GM21526 (cell line): ENCODE results near the gene EGR1.

Experiments used
- ATAC-seq: cut with Tn5 transposase; IDR thresholded peaks from one replicate; pipeline ENCODE4 v1.9.1; 2021; ENCODE audit warnings: moderate library complexity; ENCODE audit not compliant: unreplicated experiment, low FRiP score

EGR1 gene

DNA sequence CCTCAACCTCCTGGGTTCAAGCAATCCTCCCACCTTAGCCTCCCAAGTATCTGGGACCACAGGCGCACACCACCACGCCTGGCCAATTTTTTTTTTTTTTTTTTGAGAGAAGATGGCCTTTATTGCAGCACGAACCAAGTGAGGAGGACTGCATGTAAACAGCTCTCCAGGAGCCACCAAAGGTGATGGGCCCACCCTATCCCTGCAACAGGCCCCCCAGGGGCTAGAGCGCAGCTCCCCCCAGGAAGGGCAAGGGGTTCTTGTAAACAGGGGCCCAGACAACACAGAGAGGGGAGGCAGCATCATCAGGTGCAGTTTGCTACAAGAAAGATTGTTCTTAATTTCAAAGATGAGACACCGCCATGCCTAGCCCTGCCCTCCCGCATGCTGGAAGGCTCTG, 12.6 kb upstream of the EGR1 start:
- no peak for ATAC-seq

DNA sequence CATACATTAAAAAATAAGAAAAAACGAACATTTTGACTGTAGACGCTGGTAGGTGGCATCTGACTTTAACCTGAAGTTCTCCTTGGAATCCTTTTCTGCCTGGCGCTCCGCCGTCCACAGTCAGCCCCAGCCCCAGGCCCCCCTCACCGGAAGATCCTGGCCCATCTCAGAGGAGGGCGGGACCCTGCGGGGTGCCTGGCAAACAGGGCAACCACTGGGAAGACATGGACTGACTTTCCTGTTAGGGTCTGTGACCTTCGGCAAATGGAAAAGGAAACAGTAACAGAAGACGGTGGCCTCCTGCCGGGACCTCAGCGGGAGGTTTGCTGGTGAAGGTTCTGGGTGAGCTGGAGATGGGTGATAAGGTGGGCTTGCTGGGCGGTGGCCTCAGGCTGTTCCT, 11.7 kb upstream of the EGR1 start:
- ATAC-seq = no peak

DNA sequence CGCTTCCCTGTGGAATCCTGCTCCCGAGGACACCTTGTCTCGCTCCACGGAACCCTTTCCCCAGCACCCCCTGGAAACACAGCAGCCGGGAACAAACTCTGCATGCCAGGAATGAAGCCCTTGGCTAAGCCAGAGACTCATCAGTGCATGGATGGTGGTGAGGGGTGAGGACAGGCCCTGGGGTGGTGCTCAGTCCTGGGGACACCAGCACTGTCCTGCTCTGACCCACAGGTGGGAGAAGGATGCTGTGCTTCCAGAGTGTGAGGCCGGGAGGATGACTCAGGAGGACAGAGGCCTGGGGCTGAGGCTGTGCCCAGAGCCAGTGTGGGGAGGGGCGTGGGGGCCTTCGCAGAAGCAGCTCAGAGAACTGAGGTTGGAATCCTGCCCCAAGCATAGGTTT, 11.2 kb upstream of the EGR1 start:
- ATAC-seq = no peak

GRCh38 chr5:138455232-138455930, 9.9 kb upstream of the EGR1 start:
- ATAC-seq = no peak

DNA sequence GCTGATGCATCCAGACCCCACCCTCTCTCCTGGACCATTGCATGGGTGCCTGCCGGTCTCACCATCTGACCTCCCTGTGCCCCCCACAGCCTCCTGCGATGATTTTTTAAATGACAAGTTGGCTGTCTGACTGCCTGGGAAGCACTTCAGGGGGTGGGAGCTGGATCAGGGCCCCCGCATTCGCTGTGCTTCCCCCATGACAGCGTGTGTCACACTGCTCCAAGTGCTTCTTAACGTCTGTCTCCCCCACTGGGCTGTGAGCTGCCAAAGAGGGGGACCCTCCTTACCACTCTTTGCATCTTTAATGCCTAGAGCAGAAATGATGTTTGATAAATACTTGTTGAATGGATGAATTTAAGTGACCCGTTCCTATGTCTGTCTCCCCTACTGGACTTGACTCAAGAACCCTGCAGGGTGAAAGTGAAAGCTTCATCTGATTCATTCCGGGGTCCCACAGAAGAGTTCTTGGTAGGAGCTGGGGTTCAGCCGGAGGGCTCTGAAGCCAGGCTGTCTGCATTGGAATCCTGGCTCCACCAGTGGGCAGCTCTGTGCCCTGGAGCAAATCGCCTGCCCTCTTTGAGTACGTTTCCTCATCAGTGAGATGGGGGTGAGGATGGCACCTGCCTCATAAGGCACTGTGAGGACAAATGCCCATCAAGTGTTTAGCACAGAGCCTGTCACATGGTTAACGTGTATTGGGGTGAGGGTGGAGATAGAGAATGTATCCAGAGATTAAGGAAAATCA, 7.6 kb upstream of the EGR1 start:
- ATAC-seq = no peak

DNA sequence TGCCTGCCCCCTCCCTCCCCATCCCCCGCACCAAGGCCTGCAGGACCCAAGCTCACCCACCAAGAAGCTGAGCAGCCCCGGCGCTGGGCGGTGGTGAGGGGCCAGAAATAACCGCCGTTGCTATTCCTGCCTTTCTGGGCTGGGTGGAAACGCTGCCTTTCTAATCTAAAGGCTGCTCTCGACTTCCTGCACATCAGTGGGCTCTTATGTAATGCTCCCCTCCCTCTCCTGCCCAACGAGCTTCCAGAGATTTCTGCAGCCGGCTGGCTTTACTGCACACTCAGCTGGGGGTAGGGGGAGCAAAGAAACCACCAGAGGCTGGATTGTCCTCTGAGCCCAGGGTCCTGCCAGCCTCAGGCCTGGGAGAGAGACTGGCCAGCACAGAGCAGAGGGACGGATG, 6.9 kb upstream of the EGR1 start:
- no peak for ATAC-seq

DNA sequence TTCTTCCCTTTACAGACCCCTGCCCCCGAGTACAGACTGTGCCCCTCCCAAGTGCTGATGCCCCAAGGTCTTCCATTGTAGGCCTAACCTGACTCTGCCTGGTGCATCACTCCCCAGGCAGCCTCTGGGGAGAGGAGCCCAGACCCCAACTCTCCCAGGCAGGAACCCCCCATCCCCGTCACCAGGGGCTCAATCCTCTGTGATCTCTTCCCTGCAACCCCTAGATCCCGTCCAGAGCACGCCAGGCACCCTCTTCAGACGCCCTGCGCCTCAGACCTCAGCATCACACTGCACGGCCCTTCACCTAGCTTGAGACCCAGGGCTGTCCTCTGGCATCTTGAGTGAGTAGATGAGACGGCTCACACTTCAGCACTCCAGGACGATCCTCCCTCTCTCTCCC, 6.4 kb upstream of the EGR1 start:
- ATAC-seq = no peak

- ATAC-seq = no peak
Observed at GRCh38 chr5:138459311-138459933, 5.9 kb upstream of the EGR1 start.

- ATAC-seq = no peak
Observed at GRCh38 chr5:138460032-138460693, 5.1 kb upstream of the EGR1 start.

GRCh38 chr5:138461343-138462125, 3.7 kb upstream of the EGR1 start:
- ATAC-seq = no peak

DNA sequence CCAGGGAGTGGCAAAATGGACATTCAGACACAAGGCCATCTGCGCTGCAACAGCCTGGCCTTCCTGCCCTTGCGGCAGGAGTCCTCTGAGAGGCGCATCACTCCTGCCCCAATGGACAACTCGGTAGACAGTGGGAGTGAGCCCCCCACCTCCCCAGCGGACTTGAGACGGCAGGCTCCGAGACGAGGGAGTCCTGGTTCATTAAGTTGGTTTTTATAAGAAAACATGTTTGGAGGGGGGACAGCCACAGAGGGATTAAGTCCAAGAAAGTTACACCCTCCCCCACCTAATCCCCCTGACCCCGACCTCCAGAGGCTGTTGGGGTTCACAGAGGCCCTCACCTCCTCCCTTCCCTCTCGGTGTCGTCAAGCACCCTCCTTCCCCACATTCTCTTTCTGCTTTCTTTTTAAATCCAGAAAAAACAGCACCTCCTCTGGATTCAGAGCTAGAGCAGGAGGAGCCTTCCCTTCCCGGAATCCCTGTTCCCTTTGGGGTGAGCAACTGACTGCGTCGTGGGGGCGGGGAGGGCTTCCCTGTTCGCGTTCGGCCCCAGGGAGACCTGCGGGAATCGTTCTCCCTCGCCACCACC, 1.8 kb upstream of the EGR1 start:
- no peak for ATAC-seq

- peak; percentile 55 for ATAC-seq
Observed at GRCh38 chr5:138464008-138464387, 1.3 kb upstream of the EGR1 start.

DNA sequence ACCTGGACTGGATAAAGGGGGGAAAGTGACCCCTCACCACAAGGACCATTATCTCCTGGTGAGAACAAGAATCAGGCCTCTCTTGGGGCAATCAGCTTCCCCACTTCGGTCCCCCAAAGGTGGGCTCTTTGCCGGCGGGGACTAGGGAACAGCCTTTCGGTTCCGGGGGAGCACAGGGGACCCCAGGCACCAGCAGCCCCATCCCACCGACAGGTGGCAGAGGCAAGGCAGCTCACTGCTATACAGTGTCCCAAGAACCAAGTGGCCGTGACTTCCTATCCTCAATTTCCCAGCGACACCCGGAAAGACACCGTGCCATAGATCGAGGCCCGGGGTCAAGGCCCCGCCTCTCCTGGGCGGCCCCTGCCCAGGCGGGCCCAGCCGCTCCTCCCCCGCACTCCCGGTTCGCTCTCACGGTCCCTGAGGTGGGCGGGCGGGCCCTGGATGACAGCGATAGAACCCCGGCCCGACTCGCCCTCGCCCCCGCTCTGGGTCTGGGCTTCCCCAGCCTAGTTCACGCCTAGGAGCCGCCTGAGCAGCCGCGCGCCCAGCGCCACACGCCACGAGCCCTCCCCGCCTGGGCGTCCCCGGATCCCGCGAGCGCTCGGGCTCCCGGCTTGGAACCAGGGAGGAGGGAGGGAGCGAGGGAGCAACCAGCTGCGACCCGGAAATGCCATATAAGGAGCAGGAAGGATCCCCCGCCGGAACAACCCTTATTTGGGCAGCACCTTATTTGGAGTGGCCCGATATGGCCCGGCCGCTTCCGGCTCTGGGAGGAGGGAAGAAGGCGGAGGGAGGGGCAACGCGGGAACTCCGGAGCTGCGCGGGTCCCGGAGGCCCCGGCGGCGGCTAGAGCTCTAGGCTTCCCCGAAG, 655 bp upstream of the EGR1 start:
- peak; percentile 74 for ATAC-seq

GRCh38 chr5:138466125-138466899, 1.0 kb downstream of the EGR1 start:
- no peak for ATAC-seq

DNA sequence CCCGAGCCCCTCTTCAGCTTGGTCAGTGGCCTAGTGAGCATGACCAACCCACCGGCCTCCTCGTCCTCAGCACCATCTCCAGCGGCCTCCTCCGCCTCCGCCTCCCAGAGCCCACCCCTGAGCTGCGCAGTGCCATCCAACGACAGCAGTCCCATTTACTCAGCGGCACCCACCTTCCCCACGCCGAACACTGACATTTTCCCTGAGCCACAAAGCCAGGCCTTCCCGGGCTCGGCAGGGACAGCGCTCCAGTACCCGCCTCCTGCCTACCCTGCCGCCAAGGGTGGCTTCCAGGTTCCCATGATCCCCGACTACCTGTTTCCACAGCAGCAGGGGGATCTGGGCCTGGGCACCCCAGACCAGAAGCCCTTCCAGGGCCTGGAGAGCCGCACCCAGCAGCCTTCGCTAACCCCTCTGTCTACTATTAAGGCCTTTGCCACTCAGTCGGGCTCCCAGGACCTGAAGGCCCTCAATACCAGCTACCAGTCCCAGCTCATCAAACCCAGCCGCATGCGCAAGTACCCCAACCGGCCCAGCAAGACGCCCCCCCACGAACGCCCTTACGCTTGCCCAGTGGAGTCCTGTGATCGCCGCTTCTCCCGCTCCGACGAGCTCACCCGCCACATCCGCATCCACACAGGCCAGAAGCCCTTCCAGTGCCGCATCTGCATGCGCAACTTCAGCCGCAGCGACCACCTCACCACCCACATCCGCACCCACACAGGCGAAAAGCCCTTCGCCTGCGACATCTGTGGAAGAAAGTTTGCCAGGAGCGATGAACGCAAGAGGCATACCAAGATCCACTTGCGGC, 1.8 kb downstream of the EGR1 start:
- no peak for ATAC-seq

GRCh38 chr5:138467711-138468132, 2.4 kb downstream of the EGR1 start:
- ATAC-seq = no peak

DNA sequence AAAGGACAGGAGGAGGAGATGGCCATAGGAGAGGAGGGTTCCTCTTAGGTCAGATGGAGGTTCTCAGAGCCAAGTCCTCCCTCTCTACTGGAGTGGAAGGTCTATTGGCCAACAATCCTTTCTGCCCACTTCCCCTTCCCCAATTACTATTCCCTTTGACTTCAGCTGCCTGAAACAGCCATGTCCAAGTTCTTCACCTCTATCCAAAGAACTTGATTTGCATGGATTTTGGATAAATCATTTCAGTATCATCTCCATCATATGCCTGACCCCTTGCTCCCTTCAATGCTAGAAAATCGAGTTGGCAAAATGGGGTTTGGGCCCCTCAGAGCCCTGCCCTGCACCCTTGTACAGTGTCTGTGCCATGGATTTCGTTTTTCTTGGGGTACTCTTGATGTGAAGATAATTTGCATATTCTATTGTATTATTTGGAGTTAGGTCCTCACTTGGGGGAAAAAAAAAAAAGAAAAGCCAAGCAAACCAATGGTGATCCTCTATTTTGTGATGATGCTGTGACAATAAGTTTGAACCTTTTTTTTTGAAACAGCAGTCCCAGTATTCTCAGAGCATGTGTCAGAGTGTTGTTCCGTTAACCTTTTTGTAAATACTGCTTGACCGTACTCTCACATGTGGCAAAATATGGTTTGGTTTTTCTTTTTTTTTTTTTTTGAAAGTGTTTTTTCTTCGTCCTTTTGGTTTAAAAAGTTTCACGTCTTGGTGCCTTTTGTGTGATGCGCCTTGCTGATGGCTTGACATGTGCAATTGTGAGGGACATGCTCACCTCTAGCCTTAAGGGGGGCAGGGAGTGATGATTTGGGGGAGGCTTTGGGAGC, 3.1 kb downstream of the EGR1 start:
- no peak for ATAC-seq
